Uterus (tissue), 4 donors: Measurements from ENCODE around the gene CTDP1. TPM values are rescaled to one million over a fixed set of nuclear protein-coding genes. Genes with fewer than 3 reads are reported as not detected.

Experiments
- DNase-seq, 2 donors: peaks; one replicate each; pipeline ENCODE4 v3.0.0-alpha.2; 2019 to 2020
- H3K27ac ChIP-seq, 2 donors: fragments of 200-600 bp; sonication (generic); 1 replicate in 1 of 2; 2 replicates in 1 of 2; pipeline ENCODE4 v1.5.1; 2016 to 2018
- H3K27me3 ChIP-seq, 2 donors: fragments of 200-600 bp; sonication (generic); one replicate each; pipeline ENCODE4 v1.5.1; 2018 to 2019; ENCODE audit warnings: control low read depth in 1 of 2
- H3K36me3 ChIP-seq, 2 donors: fragments of 200-600 bp; sonication (generic); one replicate each; pipeline ENCODE4 v1.5.1; 2019; ENCODE audit warnings: control low read depth in 1 of 2
- H3K4me1 ChIP-seq, 2 donors: fragments of 200-600 bp; sonication (generic); one replicate each; pipeline ENCODE4 v1.5.1; 2018 to 2019; ENCODE audit warnings: control low read depth in 1 of 2
- H3K4me3 ChIP-seq, 2 donors: fragments of 200-600 bp; sonication (generic); 1 replicate in 1 of 2; 2 replicates in 1 of 2; pipeline ENCODE4 v1.5.1; 2018 to 2019; ENCODE audit warnings: mild to moderate bottlenecking in 1 of 2
- H3K9me3 ChIP-seq, 2 donors: fragments of 200-600 bp; sonication (generic); one replicate each; pipeline ENCODE4 v1.5.1; 2019; ENCODE audit warnings: control low read depth in 1 of 2
- CTCF ChIP-seq, 4 experiments: fragments of 200-600 bp in 2 of 4; fragments of 450-650 bp in 2 of 4; sonication (generic) in 2 of 4; IDR thresholded peaks; one replicate each; pipeline ENCODE4 v1.5.1; 2016 to 2019; ENCODE audit warnings: antibody characterized with exemption in 4 of 4, mild to moderate bottlenecking in 2 of 4, moderate library complexity in 1 of 4
- POLR2A ChIP-seq, 2 donors: fragments of 450-650 bp; IDR thresholded peaks; one replicate each; pipeline ENCODE4 v1.6.1; 2016; ENCODE audit warnings: antibody characterized with exemption in 2 of 2, mild to moderate bottlenecking in 1 of 2, moderate library complexity in 1 of 2
- intact Hi-C: fragments of 100-400 bp; cut with DNase I; formaldehyde crosslinking; loops from one replicate; pipeline ENCODE4 v1.15.1; 2023; ENCODE audit warnings: low total_unique reads
- total RNA-seq, 4 donors: library from RNA; depleted of rRNA in 3 of 4; stranded (reverse); fragments of >200 nt in 3 of 4; gene quantifications; one replicate each; pipeline versions ENCODE4 v1.1.0 to v1.2.4, GENCODE V29; 2014 to 2023
- donor health status: DM: yes; HTN: yes; CAD: no.

Gene CTDP1
- total RNA-seq, 4 donors from 2014 or later = 6.2 to 22.5 (median 20.4) TPM

GRCh38 chr18:79682894-79683625 is 3.5 kb downstream of the CTDP1 start:
- H3K4me3 ChIP-seq = no peak overlapping the region
- no peak for DNase-seq
- H3K36me3 ChIP-seq = no peaks in the 10 kb centered on the region
- H3K27ac ChIP-seq = no peak overlapping the region
- TF ChIP-seq CTCF (IDR thresholded peaks at IDR 0.05) (no peak), POLR2A (IDR thresholded peaks at IDR 0.05) (no peak)
- H3K9me3 ChIP-seq = no peaks in the 10 kb centered on the region
- intact Hi-C loops = no loop called here
- no peaks in the 10 kb centered on the region for H3K27me3 ChIP-seq
- H3K4me1 ChIP-seq = peaks cover 0 to 9% of the 10 kb centered on the region in 2 donors

GRCh38 chr18:79683626-79684282 is 4.2 kb downstream of the CTDP1 start:
- intact Hi-C loops = no loop called here
- no peaks in the 10 kb centered on the region for H3K9me3 ChIP-seq
- no peak overlapping the region for H3K4me3 ChIP-seq
- H3K27me3 ChIP-seq = no peaks in the 10 kb centered on the region
- no peaks in the 10 kb centered on the region for H3K36me3 ChIP-seq
- peaks cover 0 to 9% of the 10 kb centered on the region in 2 donors for H3K4me1 ChIP-seq
- no peak for DNase-seq
- no peak overlapping the region for H3K27ac ChIP-seq
- TF ChIP-seq POLR2A (IDR thresholded peaks at IDR 0.05) = no peak
- TF ChIP-seq CTCF (IDR thresholded peaks at IDR 0.05) = no peak

- Histone ChIP-seq H3K27me3 (no peaks in the 10 kb centered on the region), H3K9me3 (no peaks in the 10 kb centered on the region), H3K27ac (no peak overlapping the region), H3K4me1 (peaks cover 0 to 9% of the 10 kb centered on the region in 2 donors), H3K36me3 (no peaks in the 10 kb centered on the region), H3K4me3 (no peak overlapping the region)
- no peak for TF ChIP-seq CTCF (IDR thresholded peaks at IDR 0.05)
- TF ChIP-seq POLR2A (IDR thresholded peaks at IDR 0.05) = no peak
- DNase-seq = no peak
- intact Hi-C loops = no loop called here
These were observed 4.7 kb downstream of the CTDP1 start for GRCh38 chr18:79684283-79684631.

GRCh38 chr18:79684787-79685186 is 5.2 kb downstream of the CTDP1 start:
- Histone ChIP-seq H3K9me3 (no peaks in the 10 kb centered on the region), H3K4me1 (peaks cover 0 to 9% of the 10 kb centered on the region in 2 donors), H3K36me3 (no peaks in the 10 kb centered on the region), H3K27me3 (no peaks in the 10 kb centered on the region), H3K27ac (no peak overlapping the region), H3K4me3 (no peak overlapping the region)
- no peak for DNase-seq
- intact Hi-C loops = no loop called here
- TF ChIP-seq POLR2A (IDR thresholded peaks at IDR 0.05) = no peak
- TF ChIP-seq CTCF (IDR thresholded peaks at IDR 0.05) = no peak

GRCh38 chr18:79685281-79685680 is 5.7 kb downstream of the CTDP1 start:
- Histone ChIP-seq H3K4me1 (peaks cover 0 to 9% of the 10 kb centered on the region in 2 donors), H3K27ac (no peak overlapping the region), H3K4me3 (no peak overlapping the region), H3K36me3 (no peaks in the 10 kb centered on the region), H3K27me3 (no peaks in the 10 kb centered on the region), H3K9me3 (no peaks in the 10 kb centered on the region)
- intact Hi-C loops = no loop called here
- TF ChIP-seq CTCF (IDR thresholded peaks at IDR 0.05) (no peak), POLR2A (IDR thresholded peaks at IDR 0.05) (no peak)
- DNase-seq = no peak
